OCI-LY1 (cell line): ENCODE data around the gene RABEP1.

Experiments used
- H2AFZ ChIP-seq: fragments of 200-600 bp; sonication (generic), shearing (Covaris generic); 2 replicates; pipeline ENCODE4 v1.6.0; 2014; ENCODE audit warnings: antibody characterized with exemption, mild to moderate bottlenecking, low read length
- H3F3A ChIP-seq: fragments of 200-600 bp; sonication (generic), shearing (Covaris generic); 2 replicates; pipeline ENCODE4 v1.6.0; 2014; ENCODE audit warnings: mild to moderate bottlenecking, antibody characterized with exemption, low read length, moderate library complexity; ENCODE audit not compliant: insufficient read depth
- H3K27ac ChIP-seq: fragments of 200-600 bp; sonication (generic); 2 replicates; pipeline ENCODE4 v1.5.1; 2014; ENCODE audit warnings: low read length, mixed run types, mild to moderate bottlenecking, low read depth; ENCODE audit not compliant: poor library complexity, severe bottlenecking
- H3K27me3 ChIP-seq: fragments of 200-600 bp; sonication (generic); 2 replicates; pipeline ENCODE4 v1.6.0; 2014; ENCODE audit warnings: antibody characterized with exemption, mild to moderate bottlenecking, low read length, moderate library complexity; ENCODE audit not compliant: insufficient read depth
- H3K36me3 ChIP-seq: fragments of 200-600 bp; sonication (generic); 2 replicates; pipeline ENCODE4 v1.6.1; 2014; ENCODE audit warnings: mild to moderate bottlenecking, antibody characterized with exemption, low read length, moderate library complexity, mixed read lengths; ENCODE audit not compliant: insufficient read depth
- H3K4me1 ChIP-seq: fragments of 200-600 bp; sonication (generic); 2 replicates; pipeline ENCODE4 v1.5.1; 2014; ENCODE audit warnings: mild to moderate bottlenecking, low read length, moderate library complexity; ENCODE audit not compliant: insufficient read depth, severe bottlenecking
- H3K4me2 ChIP-seq: fragments of 200-600 bp; sonication (generic), shearing (Covaris generic); 2 replicates; pipeline ENCODE4 v1.6.1; 2014; ENCODE audit warnings: low read length
- H3K4me3 ChIP-seq: fragments of 200-600 bp; sonication (generic); 2 replicates; pipeline ENCODE4 v1.5.1; 2014; ENCODE audit warnings: low read length, low read depth, mild to moderate bottlenecking, mixed read lengths; ENCODE audit not compliant: poor library complexity, severe bottlenecking
- H3K79me2 ChIP-seq: fragments of 200-600 bp; shearing (Covaris generic); 2 replicates; pipeline ENCODE4 v1.6.1; 2016; ENCODE audit warnings: mixed run types, low read length, mixed read lengths; ENCODE audit not compliant: insufficient read depth
- H3K9ac ChIP-seq: fragments of 200-600 bp; sonication (generic), shearing (Covaris generic); 2 replicates; pipeline ENCODE4 v1.6.1; 2014; ENCODE audit warnings: mild to moderate bottlenecking, low read length, mixed read lengths
- H3K9me2 ChIP-seq: fragments of 200-600 bp; sonication (generic), shearing (Covaris generic); 2 replicates; pipeline ENCODE4 v1.6.1; 2014; ENCODE audit warnings: low read depth, mild to moderate bottlenecking, low read length, mixed read lengths
- H3K9me3 ChIP-seq: fragments of 200-600 bp; shearing (Covaris generic); 2 replicates; pipeline ENCODE4 v1.6.1; 2014; ENCODE audit warnings: low read length, mixed read lengths
- H4K20me1 ChIP-seq: fragments of 200-600 bp; sonication (generic), shearing (Covaris generic); 2 replicates; pipeline ENCODE4 v1.6.0; 2016; ENCODE audit warnings: mild to moderate bottlenecking, low read length; ENCODE audit not compliant: insufficient read depth
- CTCF ChIP-seq: fragments of 200-600 bp; sonication (generic), shearing (Covaris generic); IDR thresholded peaks from 2 replicates; pipeline ENCODE4 v1.5.1; 2017; ENCODE audit warnings: mild to moderate bottlenecking, antibody characterized with exemption, low read length, moderate library complexity, mixed read lengths
- EZH2 ChIP-seq: fragments of 200-600 bp; sonication (generic), shearing (Covaris generic); IDR thresholded peaks from 2 replicates; pipeline ENCODE4 v1.8.0; 2017; ENCODE audit warnings: borderline replicate concordance, mixed run types, mild to moderate bottlenecking, antibody characterized with exemption, low read length, moderate library complexity, mixed read lengths

The RABEP1 gene

GRCh38 chr17:5257124-5257523 is 25.0 kb upstream of the RABEP1 start:
- Histone ChIP-seq H2AFZ (no peak overlapping the region), H3K4me2 (no peak overlapping the region), H4K20me1 (no peaks in the 10 kb centered on the region), H3K27me3 (no peaks in the 10 kb centered on the region), H3K4me3 (no peak overlapping the region), H3K36me3 (no peaks in the 10 kb centered on the region), H3K27ac (no peak overlapping the region), H3K79me2 (no peaks in the 10 kb centered on the region), H3K9ac (no peak overlapping the region), H3K9me2 (no peaks in the 10 kb centered on the region), H3K9me3 (no peaks in the 10 kb centered on the region), H3F3A (no peaks in the 10 kb centered on the region), H3K4me1 (peaks cover 20% of the 10 kb centered on the region)
- TF ChIP-seq CTCF (no peak), EZH2 (no peak)

- Histone ChIP-seq H3K9me3 (no peaks in the 10 kb centered on the region), H3K4me1 (peaks cover 12% of the 10 kb centered on the region), H3K27me3 (no peaks in the 10 kb centered on the region), H2AFZ (no peak overlapping the region), H3K9me2 (no peaks in the 10 kb centered on the region), H3K79me2 (no peaks in the 10 kb centered on the region), H3K4me2 (no peak overlapping the region), H3K4me3 (no peak overlapping the region), H4K20me1 (no peaks in the 10 kb centered on the region), H3K9ac (no peak overlapping the region), H3F3A (no peaks in the 10 kb centered on the region), H3K27ac (no peak overlapping the region), H3K36me3 (no peaks in the 10 kb centered on the region)
- TF ChIP-seq CTCF (no peak), EZH2 (no peak)
Observed at GRCh38 chr17:5260542-5260941, 21.5 kb upstream of the RABEP1 start.

DNA sequence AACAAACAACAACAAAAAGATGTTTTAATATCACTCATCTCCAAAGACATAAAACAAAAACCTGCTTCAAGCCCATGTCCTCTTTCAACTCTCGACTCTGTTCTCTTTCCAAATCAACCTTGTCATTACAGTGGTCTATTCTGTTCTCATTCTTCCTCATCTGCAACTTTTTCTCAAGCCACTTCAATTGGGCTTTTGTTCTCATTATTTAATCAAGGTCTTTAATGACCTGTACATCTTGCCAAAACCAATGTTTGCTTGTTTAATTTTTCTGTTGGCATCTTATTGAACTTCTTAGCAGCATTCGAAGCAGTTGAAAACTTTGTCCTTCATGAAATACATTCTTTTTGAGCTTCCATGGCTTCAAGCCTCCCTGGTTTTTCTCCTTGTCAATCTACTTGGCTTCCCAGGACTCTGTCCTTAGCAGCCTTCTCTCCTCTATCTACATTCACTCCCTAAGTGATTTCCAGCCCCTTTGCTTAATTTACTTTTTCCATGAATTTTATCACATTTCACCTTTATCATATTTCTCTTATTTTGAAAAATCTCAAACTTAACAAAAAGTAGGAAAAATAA is 19.6 kb upstream of the RABEP1 start:
- Histone ChIP-seq H3K4me2 (no peak overlapping the region), H3K27me3 (no peaks in the 10 kb centered on the region), H3K9me2 (no peaks in the 10 kb centered on the region), H3F3A (no peaks in the 10 kb centered on the region), H3K36me3 (no peaks in the 10 kb centered on the region), H3K79me2 (no peaks in the 10 kb centered on the region), H4K20me1 (no peaks in the 10 kb centered on the region), H3K27ac (no peak overlapping the region), H3K9me3 (no peaks in the 10 kb centered on the region), H2AFZ (no peak overlapping the region), H3K9ac (no peak overlapping the region), H3K4me3 (no peak overlapping the region), H3K4me1 (peaks cover 12% of the 10 kb centered on the region)
- TF ChIP-seq EZH2 (no peak), CTCF (no peak)
